Common myeloid progenitor, CD34-positive (primary cell): ENCODE measurements around the gene PPP4R1.

ENCODE experiments used
- CTCF ChIA-PET: fragments of 350-600 bp; sonication (Branson Sonifier 250); formaldehyde crosslinking; loops from one replicate; lab custom pipeline; 2021; ENCODE audit warnings: antibody characterized with exemption; lab: Charles Lee
- POLR2A ChIA-PET: fragments of 350-600 bp; sonication (Branson Sonifier 250); formaldehyde crosslinking; loops from one replicate; lab custom pipeline; 2021; ENCODE audit warnings: antibody characterized with exemption; lab: Charles Lee
- DNase-seq, 3 donors: peaks; one replicate each; pipeline versions ENCODE4 v3.0.0 to v3.0.0-alpha.2; 2013
- H3K27ac ChIP-seq, 2 experiments: 1 replicate in 1 of 2; 2 replicates in 1 of 2; pipeline ENCODE4 v1.7.0; 2013; ENCODE audit warnings: inconsistent platforms in 2 of 2, low read length in 2 of 2, mild to moderate bottlenecking in 2 of 2, low read depth in 1 of 2, moderate library complexity in 1 of 2; ENCODE audit not compliant: severe bottlenecking in 2 of 2, insufficient read depth in 1 of 2, poor library complexity in 1 of 2
- H3K27me3 ChIP-seq, 5 experiments: replicated peaks in 2 of 5; 1 replicate in 3 of 5; 2 replicates in 2 of 5; pipeline versions ENCODE4 v1.6.1 to v1.7.0; 2013; ENCODE audit warnings: low read length in 4 of 5, mild to moderate bottlenecking in 2 of 5, moderate library complexity in 2 of 5, inconsistent platforms in 1 of 5; ENCODE audit not compliant: insufficient read depth in 5 of 5, control insufficient read depth in 4 of 5
- H3K36me3 ChIP-seq, 4 experiments: 1 replicate in 2 of 4; 2 replicates in 2 of 4; pipeline versions ENCODE4 v1.6.1 to v1.7.0; 2013; ENCODE audit warnings: low read length in 3 of 4, control low read depth in 1 of 4, mild to moderate bottlenecking in 1 of 4; ENCODE audit not compliant: control insufficient read depth in 4 of 4, insufficient read depth in 4 of 4
- H3K4me1 ChIP-seq, 4 experiments: 1 replicate in 3 of 4; 2 replicates in 1 of 4; pipeline versions ENCODE4 v1.6.1 to v1.7.1; 2013; ENCODE audit warnings: low read length in 3 of 4, mild to moderate bottlenecking in 3 of 4, control low read depth in 1 of 4, inconsistent platforms in 1 of 4, moderate library complexity in 1 of 4; ENCODE audit not compliant: control insufficient read depth in 4 of 4, insufficient read depth in 4 of 4; ENCODE audit errors: control extremely low read depth in 1 of 4
- H3K4me3 ChIP-seq, 7 experiments: 1 replicate in 4 of 7; 2 replicates in 3 of 7; pipeline versions ENCODE4 v1.5.1 to v1.7.0; 2013; ENCODE audit warnings: mild to moderate bottlenecking in 7 of 7, low read length in 6 of 7, moderate library complexity in 6 of 7, inconsistent platforms in 2 of 7, low read depth in 2 of 7, control low read depth in 1 of 7; ENCODE audit not compliant: insufficient read depth in 4 of 7, control insufficient read depth in 1 of 7; ENCODE audit errors: extremely low read depth in 1 of 7
- H3K9me3 ChIP-seq, 5 experiments: 1 replicate in 4 of 5; 2 replicates in 1 of 5; pipeline versions ENCODE4 v1.6.1 to v1.7.1; 2013; ENCODE audit warnings: low read length in 4 of 5, mild to moderate bottlenecking in 2 of 5, inconsistent platforms in 1 of 5, low read depth in 1 of 5, moderate library complexity in 1 of 5; ENCODE audit not compliant: control insufficient read depth in 4 of 5, insufficient read depth in 2 of 5; ENCODE audit errors: control extremely low read depth in 1 of 5
- WGBS: methylation state at CpG from one replicate; pipeline ENCODE4 v1.1.5; 2013; ENCODE audit not compliant: insufficient coverage; 5-methylcytosine and 5-hydroxymethylcytosine counted together

Gene PPP4R1

GRCh38 chr18:9513971-9514512 lies 100.3 kb downstream of the PPP4R1 start:
- Histone ChIP-seq H3K4me3 (no peak overlapping the region), H3K4me1 (no peaks in the 10 kb centered on the region), H3K9me3 (no peaks in the 10 kb centered on the region), H3K27ac (no peak overlapping the region), H3K36me3 (peaks cover 4 to 29% (median 16%) of the 10 kb centered on the region in 4 experiments), H3K27me3 (no peaks in the 10 kb centered on the region)
- DNase-seq = no peak
- 93% methylated on average over 3 of the region's 6 CpGs for WGBS
- ChIA-PET CTCF (interaction anchor here (0.8 to 1.9 kb wide), 8 partner anchors 8 to 437 kb away, joined by 3 to 5 read pairs (median 4); no protein-coding TSS in a partner anchor), POLR2A (interaction anchor here (1.5 kb wide), 1 partner anchor 38 kb away, joined by 3 read pairs; no protein-coding TSS in a partner anchor)

- POLR2A ChIA-PET = no interaction called here
- peaks cover 0 to 16% (median 6%) of the 10 kb centered on the region in 4 experiments for H3K36me3 ChIP-seq
- WGBS = no CpG with 5 or more reads among the region's 2 CpGs
- DNase-seq = no peak
- CTCF ChIA-PET = interaction anchor here (1.0 to 2.7 kb wide), 5 partner anchors 8 to 16 kb away, joined by 3 to 14 read pairs (median 4); no protein-coding TSS in a partner anchor
- peaks cover under 1 to 12% (median 2%) of the 10 kb centered on the region in 5 experiments for H3K9me3 ChIP-seq
- no peak overlapping the region for H3K4me3 ChIP-seq
- H3K4me1 ChIP-seq = peaks cover 0 to 6% (median 0%) of the 10 kb centered on the region in 4 experiments
- H3K27ac ChIP-seq = no peak overlapping the region
- no peaks in the 10 kb centered on the region for H3K27me3 ChIP-seq
These were observed 105.8 kb downstream of the PPP4R1 start for GRCh38 chr18:9508446-9509025.

GRCh38 chr18:9507565-9508088 lies 106.7 kb downstream of the PPP4R1 start:
- Histone ChIP-seq H3K9me3 (peaks cover 2 to 15% (median 4%) of the 10 kb centered on the region in 5 experiments), H3K36me3 (peaks cover 0 to 12% (median 4%) of the 10 kb centered on the region in 4 experiments), H3K4me1 (peaks cover 0 to 6% (median 0%) of the 10 kb centered on the region in 4 experiments), H3K4me3 (no peak overlapping the region), H3K27me3 (no peaks in the 10 kb centered on the region), H3K27ac (no peak overlapping the region)
- ChIA-PET POLR2A (no interaction called here), CTCF (interaction anchor here (1.6 to 2.7 kb wide), 2 partner anchors 9 to 13 kb away, joined by 7 to 14 read pairs; no protein-coding TSS in a partner anchor)
- 100% methylated on average over 1 of the region's 2 CpGs for WGBS
- no peak for DNase-seq

- Histone ChIP-seq H3K36me3 (peaks cover 0 to 20% (median 8%) of the 10 kb centered on the region in 4 experiments), H3K27me3 (no peaks in the 10 kb centered on the region), H3K9me3 (peaks cover 2 to 24% (median 7%) of the 10 kb centered on the region in 5 experiments), H3K27ac (no peak overlapping the region), H3K4me1 (peaks cover 0 to 6% (median 0%) of the 10 kb centered on the region in 4 experiments), H3K4me3 (no peak overlapping the region)
- ChIA-PET CTCF (interaction anchor here (0.8 to 2.7 kb wide), 2 partner anchors 11 to 15 kb away, joined by 3 to 14 read pairs; no protein-coding TSS in a partner anchor), POLR2A (no interaction called here)
- 100% methylated on average over 4 of the region's 4 CpGs for WGBS
- no peak for DNase-seq
These were observed 108.1 kb downstream of the PPP4R1 start for GRCh38 chr18:9506046-9506792.
